DMS53 treated with DMSO at 0.1 percent for 48 hours (cell line): Measurements from ENCODE around the gene NOTCH4.
A peak's percentile ranks its signal among the peaks of the same experiment; 100 is the strongest.
"Not testable (repeated sequence)": the region's sequence is repeated elsewhere in the genome, so short reads cannot be mapped to it uniquely, and the experiment has no call there.

Experiments
- DNase-seq: peaks from one replicate; lab custom pipeline; 2025; ENCODE audit not compliant: unreplicated experiment; lab: John Stamatoyannopoulos, UW

Gene NOTCH4

GRCh38 chr6:32218167-32218566 is 5.7 kb downstream of the NOTCH4 start:
- no peak for DNase-seq

- DNase-seq: no peak
Observed at GRCh38 chr6:32216998-32217397, 6.9 kb downstream of the NOTCH4 start.

GRCh38 chr6:32216285-32216684 is 7.6 kb downstream of the NOTCH4 start:
- DNase-seq: no peak

GRCh38 chr6:32215617-32216016 is 8.2 kb downstream of the NOTCH4 start:
- DNase-seq: no peak

GRCh38 chr6:32214126-32214525 is 9.7 kb downstream of the NOTCH4 start:
- no peak for DNase-seq

- DNase-seq: no peak
Observed at GRCh38 chr6:32213649-32214048, 10.2 kb downstream of the NOTCH4 start.

GRCh38 chr6:32212076-32212760 is 11.6 kb downstream of the NOTCH4 start:
- no peak for DNase-seq

GRCh38 chr6:32211432-32211831 is 12.4 kb downstream of the NOTCH4 start:
- DNase-seq: not testable (repeated sequence)

- no peak for DNase-seq
Observed at GRCh38 chr6:32210191-32210601, 13.7 kb downstream of the NOTCH4 start.

GRCh38 chr6:32208996-32209395 is 14.9 kb downstream of the NOTCH4 start:
- DNase-seq: no peak

GRCh38 chr6:32204268-32204715 is 19.6 kb downstream of the NOTCH4 start:
- no peak for DNase-seq

- DNase-seq: no peak
Observed at GRCh38 chr6:32203426-32204267, 20.2 kb downstream of the NOTCH4 start.

GRCh38 chr6:32202186-32202585 is 21.7 kb downstream of the NOTCH4 start:
- no peak for DNase-seq

- DNase-seq: no peak
Observed at GRCh38 chr6:32200711-32201475, 23.0 kb downstream of the NOTCH4 start.

- no peak for DNase-seq
Observed at GRCh38 chr6:32198866-32199265, 25.0 kb downstream of the NOTCH4 start.

- no peak for DNase-seq
Observed at GRCh38 chr6:32198345-32198696, 25.5 kb downstream of the NOTCH4 start.

- no peak for DNase-seq
Observed at GRCh38 chr6:32196682-32197616, 26.9 kb downstream of the NOTCH4 start.

GRCh38 chr6:32195902-32196681 is 27.8 kb downstream of the NOTCH4 start:
- DNase-seq: no peak

- peak; percentile 99 for DNase-seq
Observed at GRCh38 chr6:32195652-32195901, 28.3 kb downstream of the NOTCH4 start.
